Measurements from ENCODE around the gene KIF16B.

The KIF16B gene

DNA sequence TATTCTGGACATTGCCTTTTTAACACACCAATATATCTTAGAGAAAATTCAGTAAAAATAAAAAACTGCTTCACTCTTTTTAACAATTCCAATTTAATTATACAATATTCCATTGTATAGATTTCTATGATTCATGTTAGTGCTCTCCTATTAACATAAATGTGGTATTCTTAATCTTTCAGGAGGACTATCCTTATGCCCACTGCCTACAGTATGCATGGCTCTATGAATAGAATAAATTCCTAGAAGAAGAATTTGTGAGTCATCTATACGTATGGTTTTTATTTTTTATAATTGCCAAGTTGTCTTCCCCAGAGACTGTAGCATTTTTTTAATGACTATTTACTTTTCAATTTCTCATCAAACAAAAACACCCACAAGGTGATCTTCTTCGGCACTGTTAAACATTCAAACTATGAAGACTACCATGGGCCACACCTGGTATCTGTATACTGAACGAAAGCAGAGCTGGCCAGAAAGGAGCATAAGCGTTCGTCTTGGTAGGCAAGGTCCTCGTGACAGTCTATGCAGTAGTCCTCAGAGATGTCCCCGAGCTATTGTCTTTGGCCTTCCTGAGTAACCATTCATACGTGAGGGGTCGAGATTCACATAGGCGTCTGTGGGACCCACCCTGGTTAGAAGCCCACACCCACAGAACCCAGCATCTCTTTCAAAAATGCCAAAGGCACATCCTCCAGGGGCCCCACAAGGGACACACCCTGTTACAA, 74.6 kb downstream of the KIF16B start:
- H3K4me3 ChIP-seq (ENCODE audit: low read length), result no peak overlapping the region
- no peak for DNase-seq (ENCODE audit: low read depth, low spot score)

DNA sequence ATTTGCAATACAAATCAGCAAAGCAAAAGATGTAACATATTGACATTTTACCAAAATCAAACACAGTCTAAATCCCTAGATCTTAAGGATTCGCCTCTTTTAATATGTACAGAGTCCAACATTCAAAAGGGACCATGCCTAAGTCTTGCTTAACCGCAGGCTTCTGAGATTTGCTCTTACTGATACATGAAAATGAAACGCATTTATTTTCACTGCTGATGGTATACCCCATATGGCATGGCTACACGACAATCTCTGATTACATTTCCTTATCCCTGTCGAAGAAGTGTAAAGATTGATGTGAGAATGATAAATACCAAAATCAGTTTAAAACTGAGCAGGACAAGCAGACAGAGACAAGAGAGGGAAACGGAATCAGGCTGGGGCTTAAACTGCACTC, 75.4 kb downstream of the KIF16B start:
- no peak for DNase-seq (ENCODE audit: low read depth, low spot score)
- H3K4me3 ChIP-seq (ENCODE audit: low read length), result no peak overlapping the region

DNA sequence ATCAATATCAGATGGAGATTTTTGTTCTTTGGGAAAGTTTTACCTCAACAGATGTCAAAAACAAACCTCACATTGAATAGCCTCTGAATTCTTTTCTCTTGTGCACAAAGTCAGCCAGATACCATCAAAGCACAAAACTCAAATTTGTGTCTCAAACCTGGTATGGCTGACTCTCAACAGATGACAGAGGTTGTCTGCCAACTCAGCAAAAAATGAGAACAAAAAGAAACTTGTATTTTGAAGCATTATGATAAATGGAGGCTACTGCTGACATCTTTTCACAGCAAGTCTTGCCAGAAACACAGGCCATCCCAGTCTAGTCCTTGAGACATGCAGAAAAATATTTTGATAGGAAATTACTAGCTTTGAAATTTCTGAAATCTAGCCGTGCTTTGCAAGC, 79.8 kb downstream of the KIF16B start:
- H3K4me3 ChIP-seq (ENCODE audit: low read length), result no peak overlapping the region
- no peak for DNase-seq (ENCODE audit: low read depth, low spot score)

DNA sequence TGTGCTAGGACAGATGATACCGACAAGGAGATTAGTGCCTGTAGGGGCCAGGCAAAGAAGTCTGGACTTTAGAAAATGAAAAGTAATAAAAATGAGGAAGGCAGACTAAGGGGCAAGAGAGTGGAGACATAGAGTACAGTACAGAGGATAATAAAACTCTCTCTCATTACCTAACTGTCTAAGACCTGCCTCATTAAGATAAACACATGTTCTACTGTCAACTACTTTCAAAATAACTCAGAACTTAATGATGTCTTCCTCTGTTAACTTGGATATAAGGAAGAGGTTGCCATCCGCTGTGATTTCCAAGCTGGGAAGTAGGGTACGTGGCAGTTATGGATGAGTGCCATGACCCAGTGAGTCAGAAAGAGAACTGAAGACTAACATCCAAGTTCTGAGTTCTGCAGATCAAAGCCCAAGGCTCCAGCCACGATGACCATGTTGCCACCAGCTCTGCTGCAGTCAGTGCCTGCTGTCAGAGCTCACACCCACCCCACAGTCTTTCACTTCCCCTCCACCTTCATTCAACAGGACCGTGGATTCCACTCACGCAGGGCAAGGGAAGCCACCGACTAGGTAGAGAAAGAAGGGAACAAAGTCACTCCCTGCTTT, 81.8 kb downstream of the KIF16B start:
- no peak overlapping the region for H3K4me3 ChIP-seq (ENCODE audit: low read length)
- DNase-seq (ENCODE audit: low read depth, low spot score), result no peak

DNA sequence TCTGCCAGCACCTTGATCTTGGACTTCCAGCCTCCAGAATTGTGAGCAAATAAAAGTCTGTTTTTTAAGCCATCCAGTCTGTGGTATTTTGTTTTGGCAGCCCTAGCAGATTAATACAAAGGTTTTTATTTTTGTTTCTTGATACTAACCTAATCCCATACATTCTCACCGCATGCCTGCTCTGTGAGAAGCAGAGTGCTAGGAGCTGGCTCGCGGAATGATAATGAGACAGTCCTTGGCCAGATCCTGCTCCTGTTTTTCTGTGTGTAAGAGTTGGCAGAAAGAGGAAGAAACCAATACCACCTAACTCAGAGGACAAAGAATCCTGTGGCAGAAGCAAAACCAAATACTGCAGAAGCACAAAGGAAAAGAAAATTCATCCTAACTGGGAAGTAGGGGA, 82.6 kb downstream of the KIF16B start:
- no peak for DNase-seq (ENCODE audit: low read depth, low spot score)
- no peak overlapping the region for H3K4me3 ChIP-seq (ENCODE audit: low read length)

DNA sequence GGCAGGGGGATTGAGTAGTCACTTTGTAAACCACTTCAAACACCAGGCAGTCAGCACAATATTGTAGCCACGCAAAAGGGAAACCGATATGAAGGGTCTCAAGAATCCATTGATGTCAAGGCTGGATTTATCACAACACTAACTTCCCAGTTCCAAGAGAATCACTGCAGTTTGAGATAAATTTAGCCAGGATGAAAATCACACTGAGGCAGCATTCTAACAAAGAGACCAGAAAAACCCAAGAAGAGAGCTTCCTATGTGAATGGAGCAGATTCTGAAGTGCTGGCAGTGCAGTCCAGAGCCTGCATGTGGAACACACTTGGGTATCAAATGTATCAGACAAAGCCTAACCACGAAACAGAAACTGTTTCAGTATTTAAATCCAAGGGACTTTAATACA, 84.6 kb downstream of the KIF16B start:
- DNase-seq (ENCODE audit: low read depth, low spot score), result no peak
- no peak overlapping the region for H3K4me3 ChIP-seq (ENCODE audit: low read length)

DNA sequence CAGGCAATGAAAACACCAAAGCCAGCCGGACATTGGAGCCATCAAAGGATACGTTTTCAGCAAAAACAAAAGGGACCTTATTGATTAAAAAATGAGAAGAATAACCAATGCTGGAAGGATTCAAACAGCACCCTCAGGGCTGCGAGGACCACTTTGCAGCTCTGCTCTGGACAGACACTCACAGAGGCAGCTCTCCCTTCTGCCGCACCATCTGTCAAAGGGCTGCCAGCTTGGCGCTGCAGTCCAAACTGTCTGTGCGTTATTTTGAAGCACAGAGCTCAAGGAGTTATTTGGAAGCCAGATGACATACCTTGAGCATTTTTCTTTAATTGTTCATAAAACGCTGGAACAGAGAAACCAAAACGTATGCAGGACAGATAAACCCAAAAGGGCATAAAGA, 85.2 kb downstream of the KIF16B start:
- no peak for DNase-seq (ENCODE audit: low read depth, low spot score)
- H3K4me3 ChIP-seq (ENCODE audit: low read length), result no peak overlapping the region

DNA sequence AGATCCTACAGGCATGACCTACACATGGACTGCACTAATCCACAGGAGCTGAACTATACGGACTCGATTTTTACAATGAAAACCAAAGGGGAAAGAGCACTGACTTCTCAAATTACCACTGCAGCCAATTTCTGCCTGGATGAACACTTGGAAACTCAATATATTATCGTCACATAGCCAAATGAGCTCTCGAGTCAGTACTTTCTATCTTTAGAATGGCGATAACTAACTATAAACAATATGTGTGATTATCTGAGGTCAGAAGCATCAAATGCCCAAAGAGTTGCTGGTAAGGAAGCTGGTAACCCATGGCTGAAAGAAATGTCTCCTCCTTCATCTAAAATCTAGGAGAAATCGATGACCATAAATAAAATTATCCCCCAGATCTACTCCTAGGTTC, 86.7 kb downstream of the KIF16B start:
- no peak for DNase-seq (ENCODE audit: low read depth, low spot score)

DNA sequence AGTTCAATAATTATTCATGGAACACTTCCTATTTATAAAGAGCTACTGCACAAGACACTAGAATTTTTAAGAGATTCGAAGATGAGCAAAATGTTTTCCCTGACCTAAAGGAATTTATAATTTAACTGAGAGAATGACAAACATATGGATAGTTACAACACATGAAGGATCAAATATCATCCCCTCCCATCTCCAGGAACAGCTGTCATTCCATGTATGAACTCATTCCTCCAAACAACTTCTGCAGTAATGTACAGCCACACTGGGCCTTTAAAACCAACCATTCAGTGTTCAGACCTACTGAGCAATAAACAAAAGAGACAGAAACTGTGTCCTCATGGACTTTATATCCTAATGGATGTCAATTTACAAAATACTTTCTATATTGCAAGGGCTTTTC, 87.8 kb downstream of the KIF16B start:
- DNase-seq (ENCODE audit: low read depth, low spot score), result no peak

More for the DNA sequence above, 86.7 kb downstream of the KIF16B start:
- no peak overlapping the region for H3K4me3 ChIP-seq (ENCODE audit: low read length)

DNA sequence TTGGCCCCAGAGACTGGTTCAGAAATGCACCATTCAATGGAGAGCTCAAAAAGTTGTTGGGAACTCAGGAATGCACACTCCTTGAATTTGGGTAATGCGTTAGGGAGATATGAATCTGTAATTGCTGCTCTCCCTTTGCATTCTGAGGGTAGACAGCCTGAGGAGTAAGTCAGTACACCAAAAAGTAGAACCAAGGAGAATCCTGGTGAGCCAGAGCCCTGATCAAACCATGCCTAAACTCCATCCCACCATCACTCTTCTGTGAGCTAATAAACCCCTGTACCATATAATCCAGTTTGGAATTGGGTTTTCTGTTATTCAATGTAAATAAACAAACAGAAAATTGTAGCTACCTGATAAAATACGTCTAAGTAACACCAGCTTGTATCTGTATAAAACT, 90.2 kb downstream of the KIF16B start:
- no peak for DNase-seq (ENCODE audit: low read depth, low spot score)
- no peak overlapping the region for H3K4me3 ChIP-seq (ENCODE audit: low read length)

More for the DNA sequence above, 87.8 kb downstream of the KIF16B start:
- no peak overlapping the region for H3K4me3 ChIP-seq (ENCODE audit: low read length)

DNA sequence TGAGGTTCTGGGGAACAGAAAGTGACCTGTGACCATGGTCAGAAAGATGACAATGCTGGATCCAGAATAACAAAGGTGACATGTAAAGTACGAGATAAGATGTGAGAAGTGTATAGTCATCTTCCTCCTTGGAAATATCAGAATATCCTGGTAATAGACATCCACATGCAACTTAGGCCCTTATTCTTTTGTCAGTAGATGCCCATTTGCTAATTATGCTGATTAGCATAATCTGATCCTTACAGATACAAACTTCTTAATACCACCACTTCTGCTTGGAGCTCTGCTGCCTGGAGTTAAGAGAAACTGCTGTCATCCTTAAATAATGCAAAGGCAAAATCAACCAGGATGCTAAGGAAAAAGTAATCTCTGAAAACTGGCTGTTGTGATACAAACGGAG, 91.3 kb downstream of the KIF16B start:
- no peak overlapping the region for H3K4me3 ChIP-seq (ENCODE audit: low read length)

DNA sequence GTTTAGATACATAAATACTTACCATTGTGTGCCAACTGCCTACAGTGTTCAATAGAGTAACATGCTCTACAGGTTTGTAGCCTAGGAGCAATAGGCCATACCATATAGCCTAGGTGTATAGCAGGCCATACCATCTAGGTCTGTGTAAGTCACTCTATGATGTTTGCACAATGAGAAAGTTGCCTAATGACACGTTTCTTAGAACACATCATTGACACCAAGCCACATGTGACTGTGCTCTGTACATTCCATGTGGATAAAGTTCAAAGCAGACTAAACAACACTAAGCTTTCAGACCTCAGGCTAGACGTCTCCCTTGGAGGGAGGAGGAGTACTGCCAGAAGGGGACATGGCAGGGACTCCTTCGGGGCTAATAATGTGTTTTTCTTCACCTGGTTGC, 93.6 kb downstream of the KIF16B start:
- no peak for DNase-seq (ENCODE audit: low read depth, low spot score)
- no peak overlapping the region for H3K4me3 ChIP-seq (ENCODE audit: low read length)

More for the DNA sequence above, 91.3 kb downstream of the KIF16B start:
- DNase-seq (ENCODE audit: low read depth, low spot score), result no peak

DNA sequence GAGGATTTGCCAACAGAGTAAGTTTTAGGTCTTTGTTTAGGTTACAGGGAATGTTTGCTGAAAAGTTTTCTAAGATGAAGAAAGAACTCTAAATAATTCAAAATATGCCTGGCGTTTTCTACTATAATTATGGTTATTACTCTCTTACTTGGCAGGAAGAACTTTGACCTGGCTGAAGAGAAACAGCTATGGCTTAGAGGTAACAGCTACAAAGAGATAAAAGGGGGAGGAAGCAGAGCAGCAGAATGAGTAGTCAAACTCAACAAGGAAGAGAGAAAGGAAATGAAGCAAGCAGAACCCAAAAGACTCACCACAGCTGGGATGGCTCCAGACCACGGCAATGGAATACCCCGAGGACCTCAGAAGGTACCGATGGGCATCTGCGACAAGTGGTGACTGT, 95.6 kb downstream of the KIF16B start:
- no peak for DNase-seq (ENCODE audit: low read depth, low spot score)
- H3K4me3 ChIP-seq (ENCODE audit: low read length), result no peak overlapping the region

DNA sequence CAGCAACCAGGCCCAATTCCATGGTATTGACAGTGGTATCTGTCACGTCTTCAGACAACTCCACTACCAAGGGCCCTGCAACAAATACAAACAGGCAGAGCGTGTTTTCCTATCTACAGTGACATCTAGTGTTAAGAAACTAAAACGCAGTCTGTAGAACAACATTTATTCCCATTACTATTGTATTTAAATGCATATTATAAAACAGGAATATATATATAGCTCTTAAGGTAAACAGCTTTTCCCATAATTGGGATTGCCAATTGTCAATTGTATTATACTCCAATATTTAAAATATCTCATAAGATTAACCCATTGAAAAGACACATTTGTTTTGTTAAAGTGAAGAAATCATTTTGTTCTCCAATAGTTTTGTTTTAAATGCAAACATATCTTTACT, 97.2 kb downstream of the KIF16B start:
- H3K4me3 ChIP-seq (ENCODE audit: low read length), result no peak overlapping the region
- DNase-seq (ENCODE audit: low read depth, low spot score), result peak; percentile 49

DNA sequence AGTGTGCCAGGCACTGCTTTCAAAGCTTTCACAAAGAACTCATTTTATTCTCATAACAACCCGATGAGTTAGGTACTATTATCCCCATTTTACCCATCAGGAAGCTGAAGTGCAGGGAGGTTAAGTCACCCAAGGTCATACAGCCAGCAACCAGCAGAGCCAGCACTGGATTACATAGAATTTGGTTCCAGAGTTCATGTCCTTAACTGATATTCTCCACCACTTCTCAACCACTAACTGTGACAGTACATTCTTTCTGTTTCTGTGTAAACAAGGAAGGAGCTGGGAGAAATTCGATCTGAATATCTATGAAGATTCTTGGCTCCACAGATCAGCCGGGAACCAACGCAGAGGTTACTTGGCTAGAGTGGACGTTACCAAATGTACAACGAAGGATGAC, 98.0 kb downstream of the KIF16B start:
- DNase-seq (ENCODE audit: low read depth, low spot score), result no peak
- no peak overlapping the region for H3K4me3 ChIP-seq (ENCODE audit: low read length)

DNA sequence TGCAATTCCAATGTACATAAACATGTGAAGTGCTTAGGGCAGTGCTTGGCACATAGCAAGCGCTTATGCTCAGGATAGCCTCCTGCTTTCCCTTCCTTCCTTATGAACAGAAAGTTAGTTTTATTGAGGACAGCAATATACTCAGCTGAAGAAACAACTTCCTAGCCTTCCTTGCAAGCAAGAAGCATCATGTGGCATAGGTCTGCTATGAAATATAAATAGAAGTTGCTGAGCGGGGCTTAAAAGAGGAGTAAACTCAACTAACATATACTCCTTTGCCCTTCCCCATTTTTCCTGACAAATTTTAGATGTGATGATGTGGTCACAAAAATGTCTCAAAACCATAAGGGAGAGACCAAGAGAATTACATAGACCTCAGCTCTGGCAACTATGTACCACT, 98.9 kb downstream of the KIF16B start:
- DNase-seq (ENCODE audit: low read depth, low spot score), result no peak
- H3K4me3 ChIP-seq (ENCODE audit: low read length), result no peak overlapping the region

DNA sequence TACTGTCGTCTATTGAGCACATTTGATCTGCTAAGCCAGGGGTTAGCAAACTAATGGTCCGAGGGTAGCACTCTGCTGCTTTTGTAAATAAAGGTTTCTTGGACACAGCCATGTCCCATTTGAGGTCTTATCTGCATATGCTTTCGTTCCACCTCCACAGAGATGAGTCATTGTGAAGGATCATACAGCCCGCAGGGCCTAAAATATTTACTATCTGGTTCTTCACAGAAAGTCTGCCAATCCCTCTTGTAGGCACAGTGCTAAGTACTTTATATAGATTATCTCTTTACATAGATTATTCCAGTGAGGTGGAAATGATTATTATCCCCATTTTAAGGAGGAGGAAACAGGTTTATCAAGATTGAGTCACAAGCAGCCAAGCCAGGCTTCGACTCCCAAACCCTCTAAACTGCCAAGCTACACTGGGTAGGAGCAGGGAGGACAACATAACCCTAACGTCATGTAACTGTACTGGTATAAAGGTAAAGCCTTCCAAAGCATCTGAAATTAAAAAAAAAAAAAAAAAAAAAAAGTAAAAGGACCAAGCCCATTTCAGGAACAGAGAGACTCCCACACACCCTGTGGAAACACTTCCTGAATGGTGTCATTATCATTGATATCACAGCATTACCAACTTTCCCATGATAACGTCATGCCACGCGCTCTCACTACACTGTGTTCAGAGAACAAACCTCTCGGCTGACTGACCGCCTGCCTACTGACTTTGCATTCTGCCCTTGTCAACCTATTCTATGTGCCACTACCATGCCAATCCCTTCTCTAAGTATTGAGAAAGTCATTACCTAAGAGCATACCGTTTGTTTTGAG, 101.0 kb downstream of the KIF16B start:
- no peak for DNase-seq (ENCODE audit: low read depth, low spot score)
- H3K4me3 ChIP-seq (ENCODE audit: low read length), result no peak overlapping the region

DNA sequence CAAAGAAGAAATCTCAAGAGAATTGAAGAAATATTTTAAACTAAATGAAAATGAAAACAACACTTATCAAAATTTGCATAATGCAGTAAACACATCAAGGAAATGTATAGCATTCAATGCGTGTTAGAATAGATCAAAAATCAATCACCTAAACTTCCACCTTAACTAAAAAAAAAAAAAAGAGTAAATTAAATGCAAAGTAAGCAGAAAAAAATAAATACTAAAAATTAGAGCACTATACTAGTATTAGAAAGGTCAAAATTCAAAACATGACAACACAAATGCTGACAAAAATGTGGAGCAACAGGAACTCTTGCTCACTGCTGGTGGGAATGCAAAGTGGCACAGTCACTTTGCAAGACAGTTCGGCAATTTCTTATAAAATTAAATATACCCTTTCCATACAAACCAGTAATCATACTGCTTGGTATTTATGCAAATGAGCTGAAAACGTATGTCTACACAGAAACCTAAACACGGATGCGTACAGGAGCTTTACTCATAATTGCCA, 103.8 kb downstream of the KIF16B start:
- no peak for DNase-seq (ENCODE audit: low read depth, low spot score)
- no peak overlapping the region for H3K4me3 ChIP-seq (ENCODE audit: low read length)

DNA sequence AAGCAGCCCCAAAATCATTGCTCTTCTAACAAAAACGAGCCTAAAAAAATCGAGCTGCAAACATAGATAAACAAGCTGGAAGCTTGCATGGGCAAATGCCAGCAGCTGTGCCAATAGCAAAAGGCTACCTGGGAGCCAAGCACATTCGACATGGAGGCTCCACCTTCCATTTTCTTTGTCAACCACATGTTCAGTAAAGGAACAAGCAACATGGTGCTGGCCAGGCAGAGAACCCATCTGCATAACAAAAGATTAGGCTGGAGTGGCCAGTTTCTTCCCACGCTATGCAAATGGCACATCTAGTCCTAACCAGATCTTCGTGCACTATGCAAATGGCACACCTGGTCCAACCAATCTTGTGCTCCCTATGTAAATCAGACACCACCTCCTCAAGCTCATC, 110.5 kb downstream of the KIF16B start:
- no peak for DNase-seq (ENCODE audit: low read depth, low spot score)
- H3K4me3 ChIP-seq (ENCODE audit: low read length), result no peak overlapping the region

DNA sequence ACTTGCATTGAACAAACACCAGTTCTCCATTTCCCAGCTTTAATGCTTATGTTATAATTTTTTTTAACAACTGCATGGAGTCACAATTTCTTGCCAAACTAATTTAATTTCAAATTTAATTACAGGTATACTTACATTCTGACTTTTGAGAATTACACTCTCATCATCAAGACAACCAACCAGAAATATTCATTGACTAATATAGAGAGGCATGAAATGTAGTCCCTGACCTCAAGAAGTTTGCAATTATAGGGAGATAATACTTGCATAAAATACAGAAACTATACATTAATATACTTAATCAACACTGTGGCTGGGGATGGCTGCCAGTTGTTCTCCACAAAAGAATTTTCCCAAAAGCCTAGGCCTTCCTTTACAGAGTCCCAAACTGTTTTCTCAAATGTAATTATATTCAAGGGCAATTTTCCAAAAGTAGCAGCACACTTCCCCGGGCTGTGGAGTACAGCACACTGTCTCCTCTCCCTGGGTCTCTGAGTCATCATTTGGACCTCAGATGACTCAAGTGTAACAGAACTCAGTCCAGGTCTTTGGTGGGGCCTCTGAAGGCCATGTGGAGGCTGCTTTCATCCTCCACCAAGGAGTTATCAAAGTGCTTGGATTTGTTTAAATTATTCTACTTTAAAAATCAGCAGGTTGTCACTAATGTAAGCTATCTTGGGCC, 114.1 kb downstream of the KIF16B start:
- no peak overlapping the region for H3K4me3 ChIP-seq (ENCODE audit: low read length)
- no peak for DNase-seq (ENCODE audit: low read depth, low spot score)
